SK-N-DZ (cell line): ENCODE measurements around the gene KCNMA1.
A peak's percentile ranks its signal among the peaks of the same experiment; 100 is the strongest.

Experiments
- DNase-seq: peaks from one replicate; pipeline ENCODE4 v3.0.0-alpha.2; 2015; ENCODE audit warnings: low spot score

The KCNMA1 gene

DNA sequence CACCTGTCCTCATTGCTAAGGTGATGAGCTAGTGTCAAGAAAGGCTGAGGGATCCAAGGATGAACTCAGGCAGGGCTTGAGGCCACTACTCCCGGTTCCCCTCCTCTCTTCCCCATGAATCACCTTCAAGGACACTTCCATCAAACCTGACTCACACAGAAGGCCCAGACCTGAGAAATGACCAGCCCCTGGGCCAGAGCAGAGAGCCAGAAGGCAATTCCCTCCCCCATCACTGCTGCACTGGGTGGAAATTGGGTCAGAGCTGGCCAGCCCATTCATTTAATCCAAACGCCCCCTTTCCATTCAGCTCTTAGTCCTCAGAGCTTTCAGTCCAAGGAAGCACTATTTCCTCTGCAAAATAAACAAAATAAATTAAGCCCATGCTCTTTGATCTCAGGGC is 182.0 kb downstream of the KCNMA1 start:
- no peak for DNase-seq

GRCh38 chr10:77452952-77453564 is 184.6 kb downstream of the KCNMA1 start:
- no peak for DNase-seq

DNA sequence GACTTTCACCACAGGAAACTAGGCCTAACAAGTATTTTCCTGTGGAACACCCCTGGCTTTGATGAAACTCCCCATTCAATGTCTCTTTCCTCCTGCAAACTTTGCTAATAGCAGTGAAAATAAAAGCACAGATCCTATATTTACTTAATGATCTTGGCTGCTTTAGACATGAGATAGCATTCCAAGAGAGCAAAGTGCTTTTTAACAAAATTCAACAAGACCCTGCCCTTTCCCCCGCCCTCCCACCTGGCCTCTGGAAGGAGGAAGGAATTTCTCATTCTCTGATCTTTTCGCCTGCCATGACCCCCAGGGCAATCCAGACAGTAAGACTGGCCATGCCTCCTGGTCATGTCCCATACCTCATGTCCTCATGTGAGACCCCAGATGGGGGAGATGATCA is 185.7 kb downstream of the KCNMA1 start:
- DNase-seq = no peak

- DNase-seq = no peak
Observed at GRCh38 chr10:77448226-77448625, 189.4 kb downstream of the KCNMA1 start.

DNA sequence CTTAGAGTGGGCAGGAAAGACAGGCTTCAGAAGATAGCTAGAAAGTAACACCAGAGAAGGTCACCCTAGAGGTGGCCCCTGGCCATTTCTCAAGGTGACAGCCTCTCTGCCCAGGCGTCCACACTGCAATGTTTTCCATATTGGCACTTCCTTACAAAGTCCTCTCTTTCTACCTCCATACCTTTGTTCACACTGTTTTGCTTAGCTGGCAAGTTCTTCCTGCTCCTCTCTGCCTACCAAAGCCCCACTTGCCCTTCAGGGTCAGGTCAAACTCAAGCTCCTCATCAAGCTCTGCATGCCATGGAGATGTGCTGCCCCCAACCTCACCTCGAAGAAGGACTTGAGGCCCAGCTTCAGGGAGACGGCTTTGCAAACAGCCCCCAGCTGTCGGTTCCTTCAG is 190.9 kb downstream of the KCNMA1 start:
- no peak for DNase-seq

DNA sequence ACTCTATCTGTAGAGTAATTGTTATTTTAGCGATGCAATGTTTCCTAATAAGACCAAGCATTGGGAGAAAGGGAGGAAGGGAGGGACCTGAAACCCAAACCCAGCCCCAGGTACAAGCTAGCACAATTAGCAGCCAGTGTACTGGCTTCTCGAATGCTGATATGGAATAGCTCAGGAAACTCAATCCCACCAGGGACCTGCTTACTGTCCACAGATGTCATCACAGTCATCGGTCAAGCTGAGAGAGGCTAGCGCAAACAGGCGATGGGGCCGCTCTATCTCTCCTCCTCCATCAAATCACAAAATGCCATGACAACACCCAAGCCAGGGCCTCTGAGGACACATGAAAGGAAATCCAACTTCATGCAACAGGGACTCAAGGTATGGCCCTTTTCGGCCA is 192.1 kb downstream of the KCNMA1 start:
- DNase-seq = peak; percentile 43

- no peak for DNase-seq
Observed at GRCh38 chr10:77444041-77444440, 193.6 kb downstream of the KCNMA1 start.

DNA sequence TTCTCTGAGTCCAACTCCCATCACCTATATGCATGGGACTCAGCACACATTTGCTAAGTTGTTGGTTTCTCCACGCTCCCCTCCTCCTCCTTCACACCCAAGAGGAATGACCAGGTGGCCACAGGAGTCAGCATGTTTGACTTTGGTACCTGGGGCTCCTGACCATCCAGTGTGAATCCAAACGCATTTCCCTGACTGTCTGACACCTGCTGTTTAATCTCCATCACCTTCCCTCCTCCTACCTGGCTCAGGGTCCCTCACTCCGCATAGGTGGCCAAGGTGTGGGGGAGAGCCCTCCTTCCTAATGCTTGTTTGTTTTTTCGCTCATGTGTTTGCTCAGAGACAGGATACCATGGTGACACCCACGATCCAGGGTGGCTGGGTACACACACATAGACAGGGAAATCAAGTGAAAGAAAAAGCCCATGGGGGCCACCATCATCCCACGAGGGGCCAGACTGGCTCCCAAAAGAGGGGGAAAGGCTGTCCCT is 194.9 kb downstream of the KCNMA1 start:
- no peak for DNase-seq

- no peak for DNase-seq
Observed at GRCh38 chr10:77441353-77442166, 196.0 kb downstream of the KCNMA1 start.

DNA sequence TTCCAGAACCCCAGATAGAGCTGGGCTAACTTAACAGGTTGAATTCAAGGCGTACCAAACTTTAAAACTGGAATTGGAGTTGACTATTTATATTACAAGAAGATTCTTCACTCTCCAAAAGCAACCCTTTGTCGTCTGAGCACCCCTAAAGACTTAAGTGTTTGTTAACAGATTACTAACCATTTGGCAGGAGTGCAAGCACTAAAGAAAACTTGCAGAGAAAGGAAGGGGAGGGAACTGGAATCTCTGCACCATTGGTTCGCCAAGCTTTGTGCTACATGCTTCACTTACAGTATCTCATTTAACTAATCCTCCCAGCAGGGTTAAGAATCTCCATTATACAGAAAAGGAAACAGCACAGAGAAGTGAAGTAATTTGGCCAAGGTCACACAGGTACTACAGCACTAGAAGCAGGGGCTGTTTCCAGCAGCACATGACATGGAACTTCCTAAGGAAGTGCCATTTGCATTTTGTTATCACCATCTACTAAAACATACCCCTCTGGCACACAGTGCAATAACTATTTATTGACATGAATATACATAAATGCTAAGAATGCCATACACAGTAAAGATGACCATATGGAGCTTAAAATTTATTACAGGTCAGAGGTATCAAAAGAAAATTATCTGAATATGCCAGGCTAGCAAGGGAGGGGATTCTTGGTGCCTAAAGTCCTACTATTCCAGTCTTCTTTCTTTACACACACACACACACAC is 201.2 kb downstream of the KCNMA1 start:
- no peak for DNase-seq

DNA sequence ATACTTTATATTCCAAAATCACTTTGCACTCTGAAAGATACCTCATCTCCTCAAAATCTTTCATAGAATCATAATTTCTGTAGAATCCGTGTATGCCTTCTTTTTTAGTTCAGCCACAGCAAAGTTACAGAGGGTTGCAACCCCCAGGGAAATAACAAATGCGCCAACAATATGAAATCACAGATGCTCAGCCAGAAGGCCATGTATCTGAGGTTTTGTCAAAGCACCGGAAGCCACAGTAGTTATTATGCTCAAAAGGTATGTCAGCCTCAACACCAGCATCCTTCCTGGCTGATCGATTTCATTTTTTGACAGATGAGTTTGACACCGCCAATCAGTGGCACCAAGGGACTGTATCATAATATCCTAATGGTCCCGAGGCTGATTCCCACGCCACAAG is 204.1 kb downstream of the KCNMA1 start:
- DNase-seq = no peak

DNA sequence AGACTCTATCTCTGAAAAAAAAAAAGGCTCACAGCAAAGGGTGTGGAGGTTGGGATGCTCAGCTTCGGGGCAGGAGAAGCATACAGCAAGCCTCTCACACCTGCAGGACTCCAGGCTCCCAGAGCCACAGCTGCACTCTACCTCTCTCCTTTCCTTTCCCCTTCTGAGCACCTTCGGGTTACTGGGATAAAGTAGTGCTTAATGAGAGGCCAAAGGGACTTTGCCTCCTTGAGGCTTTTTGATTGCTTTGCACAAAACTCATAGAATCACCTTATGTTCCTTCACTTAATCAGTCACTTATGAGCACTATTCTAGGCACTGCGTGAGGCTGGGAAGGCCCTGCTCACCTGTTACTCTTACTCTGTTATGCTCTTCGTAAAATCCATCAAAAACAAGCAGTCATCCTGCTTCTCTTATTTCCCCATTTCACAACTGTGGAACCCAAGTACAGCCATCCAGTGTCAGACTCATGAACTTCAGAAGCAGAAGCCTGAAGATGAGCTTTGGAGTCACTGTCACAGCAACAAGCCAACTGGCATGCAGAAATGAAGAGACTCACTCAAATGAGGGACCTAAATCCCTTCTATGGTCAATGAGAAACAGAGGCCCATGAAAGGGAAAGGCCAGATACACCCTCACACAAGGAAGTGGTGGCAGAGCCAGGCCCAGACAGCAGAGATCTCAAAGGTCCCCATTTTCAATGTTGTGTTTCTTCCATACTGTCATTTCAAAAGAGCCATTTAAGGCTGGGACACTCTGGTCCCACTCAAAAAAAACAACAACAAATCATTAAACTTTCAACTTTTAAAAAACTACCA is 205.4 kb downstream of the KCNMA1 start:
- DNase-seq = no peak

DNA sequence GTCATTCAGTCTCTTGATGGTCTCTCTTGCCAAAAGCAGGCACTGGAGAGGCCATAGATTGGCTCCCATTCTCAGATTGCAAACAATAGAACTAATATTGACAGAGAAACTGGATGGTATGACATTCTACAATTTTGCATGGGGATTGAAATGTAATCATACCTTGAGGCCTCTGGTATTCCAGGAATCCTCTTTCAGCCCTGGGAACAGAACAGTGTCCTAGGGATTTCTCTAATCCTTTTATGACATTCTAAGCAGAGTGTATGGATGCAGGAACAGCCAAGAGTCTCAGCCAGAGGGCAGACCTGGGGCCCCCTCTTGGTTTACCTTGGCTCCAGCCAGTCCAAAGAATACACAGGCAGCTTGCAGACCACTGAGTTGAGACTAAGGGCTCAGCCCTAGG is 206.4 kb downstream of the KCNMA1 start:
- no peak for DNase-seq

- DNase-seq = no peak
Observed at GRCh38 chr10:77430530-77430929, 207.1 kb downstream of the KCNMA1 start.

- DNase-seq = peak; percentile 18
Observed at GRCh38 chr10:77428691-77429395, 208.8 kb downstream of the KCNMA1 start.

- no peak for DNase-seq
Observed at GRCh38 chr10:77424257-77424656, 213.4 kb downstream of the KCNMA1 start.

GRCh38 chr10:77422491-77423338 is 214.9 kb downstream of the KCNMA1 start:
- no peak for DNase-seq

DNA sequence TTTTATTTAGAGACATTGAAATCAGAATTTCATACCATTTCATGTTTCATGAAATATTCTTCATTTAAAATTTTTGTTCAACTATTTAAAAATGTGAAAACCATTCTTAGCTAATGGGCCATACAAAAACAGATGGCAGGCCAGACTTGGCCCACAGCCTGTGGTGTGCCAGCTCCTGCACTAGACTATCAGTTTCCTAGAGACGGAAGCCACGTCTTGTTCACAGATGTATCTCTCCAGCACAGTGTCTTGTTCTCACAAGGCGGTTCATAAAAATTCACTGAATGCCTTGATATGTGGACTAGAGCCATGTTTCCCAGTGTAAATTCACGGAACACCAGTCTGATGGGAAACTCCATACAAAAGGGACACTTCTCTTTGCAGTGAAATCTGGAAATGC is 216.0 kb downstream of the KCNMA1 start:
- DNase-seq = no peak

DNA sequence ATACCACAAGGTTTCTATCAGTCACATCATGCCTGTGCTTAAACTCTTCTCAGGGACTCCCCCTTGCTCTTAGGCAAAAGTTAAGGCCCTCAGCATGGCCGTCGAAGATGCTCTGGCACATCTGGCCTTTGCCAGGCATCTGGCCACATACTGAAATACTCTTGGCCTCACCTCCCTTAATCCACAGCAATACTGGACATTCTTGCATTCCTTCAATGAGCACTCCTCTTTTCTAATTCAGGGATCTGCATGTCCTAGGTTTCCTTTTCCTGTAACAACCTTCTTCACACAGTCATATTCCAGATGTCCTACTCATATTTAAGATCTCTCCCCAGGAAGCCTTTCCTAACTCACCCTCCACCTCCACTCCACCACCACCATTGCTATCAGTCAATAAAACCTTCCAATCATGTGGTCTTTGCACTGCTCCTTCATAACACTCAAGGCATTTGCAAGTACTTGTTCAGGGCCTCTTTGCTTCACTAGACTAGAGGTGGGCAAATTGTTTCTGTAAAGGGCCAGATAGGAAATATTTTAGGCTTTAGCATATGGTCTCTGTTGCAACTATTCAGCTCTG is 216.6 kb downstream of the KCNMA1 start:
- no peak for DNase-seq

DNA sequence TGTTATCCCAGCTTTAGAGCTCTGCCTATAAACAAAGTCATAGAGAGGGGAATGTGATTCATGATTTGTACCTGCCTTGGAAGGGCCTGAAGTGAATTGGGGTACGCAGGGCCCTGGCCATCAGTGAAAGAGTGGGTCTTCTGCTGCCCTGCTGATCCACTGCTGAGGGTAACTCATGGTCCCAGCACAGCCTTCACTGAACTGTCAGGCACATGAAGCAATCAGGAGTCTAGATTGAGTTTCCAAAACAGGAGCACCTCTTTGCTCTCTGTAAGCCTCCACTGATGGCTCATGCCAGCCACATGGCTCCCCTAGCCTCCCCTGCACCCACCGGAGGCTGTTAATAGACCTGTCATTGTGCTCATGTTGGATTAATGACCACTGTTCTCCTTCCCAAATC is 217.6 kb downstream of the KCNMA1 start:
- DNase-seq = no peak
